ENCODE results near the gene HSPA12A.
A peak's percentile ranks its signal among the peaks of the same experiment; 100 is the strongest.

The HSPA12A gene

DNA sequence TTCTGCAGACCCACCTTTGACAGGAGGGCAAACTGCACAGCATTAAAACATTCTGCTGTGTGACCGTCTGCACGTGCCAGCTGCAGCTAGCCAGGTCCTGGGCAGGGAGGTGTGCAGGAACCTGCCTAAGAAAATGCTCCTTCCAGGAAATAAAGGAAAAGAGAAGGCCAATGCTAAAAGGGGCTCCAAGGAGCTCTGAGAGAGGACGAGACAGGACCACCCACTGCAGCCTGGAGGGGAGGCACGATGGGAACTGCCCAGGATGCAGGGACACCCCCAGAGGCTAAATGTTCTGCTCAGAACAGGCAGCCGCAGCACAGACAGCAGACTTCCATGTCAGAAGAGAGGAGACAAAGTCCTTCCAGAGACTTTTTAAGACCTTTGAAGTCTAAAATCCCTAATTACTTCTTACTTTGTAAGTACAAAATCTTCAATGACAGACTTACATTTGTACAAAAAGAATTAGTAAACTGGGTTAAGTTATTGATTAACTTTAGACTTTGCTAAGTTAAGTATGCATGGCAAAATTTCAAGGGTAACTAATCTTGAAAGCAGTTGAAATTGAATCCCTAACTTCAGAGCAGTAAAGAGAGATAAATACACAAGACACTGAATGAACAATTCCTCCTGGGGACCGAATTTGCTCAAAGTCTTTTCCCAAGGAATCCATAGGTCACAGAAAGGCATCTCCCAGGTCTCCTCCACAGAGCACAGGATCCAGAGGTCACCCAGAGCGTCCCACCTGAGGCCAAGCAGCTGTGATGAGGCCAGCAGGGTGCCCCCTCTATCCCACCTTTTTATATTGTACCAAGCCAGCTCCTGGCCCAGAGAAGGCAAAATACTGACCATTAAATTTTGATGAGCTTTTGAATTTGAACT lies 21.5 kb downstream of the HSPA12A start:
- H3K27ac ChIP-seq (ENCODE audit: low read length), result no peak overlapping the region; the same call in 1 of the 2 replicates
- TF ChIP-seq EZH2 (optimal IDR thresholded peaks at IDR 0.05; ENCODE audit: low read depth, low read length) (no peak), EZH2phosphoT487 (IDR thresholded peaks at IDR 0.05; ENCODE audit: low read length) (no peak)
- TF ChIP-seq, protein P1, sequence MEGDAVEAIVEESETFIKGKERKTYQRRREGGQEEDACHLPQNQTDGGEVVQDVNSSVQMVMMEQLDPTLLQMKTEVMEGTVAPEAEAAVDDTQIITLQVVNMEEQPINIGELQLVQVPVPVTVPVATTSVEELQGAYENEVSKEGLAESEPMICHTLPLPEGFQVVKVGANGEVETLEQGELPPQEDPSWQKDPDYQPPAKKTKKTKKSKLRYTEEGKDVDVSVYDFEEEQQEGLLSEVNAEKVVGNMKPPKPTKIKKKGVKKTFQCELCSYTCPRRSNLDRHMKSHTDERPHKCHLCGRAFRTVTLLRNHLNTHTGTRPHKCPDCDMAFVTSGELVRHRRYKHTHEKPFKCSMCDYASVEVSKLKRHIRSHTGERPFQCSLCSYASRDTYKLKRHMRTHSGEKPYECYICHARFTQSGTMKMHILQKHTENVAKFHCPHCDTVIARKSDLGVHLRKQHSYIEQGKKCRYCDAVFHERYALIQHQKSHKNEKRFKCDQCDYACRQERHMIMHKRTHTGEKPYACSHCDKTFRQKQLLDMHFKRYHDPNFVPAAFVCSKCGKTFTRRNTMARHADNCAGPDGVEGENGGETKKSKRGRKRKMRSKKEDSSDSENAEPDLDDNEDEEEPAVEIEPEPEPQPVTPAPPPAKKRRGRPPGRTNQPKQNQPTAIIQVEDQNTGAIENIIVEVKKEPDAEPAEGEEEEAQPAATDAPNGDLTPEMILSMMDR (IDR thresholded peaks at IDR 0.05; ENCODE audit: low read length), result no peak
- no peaks in the 10 kb centered on the region for H4K20me1 ChIP-seq (ENCODE audit: insufficient read depth, low read length)

DNA sequence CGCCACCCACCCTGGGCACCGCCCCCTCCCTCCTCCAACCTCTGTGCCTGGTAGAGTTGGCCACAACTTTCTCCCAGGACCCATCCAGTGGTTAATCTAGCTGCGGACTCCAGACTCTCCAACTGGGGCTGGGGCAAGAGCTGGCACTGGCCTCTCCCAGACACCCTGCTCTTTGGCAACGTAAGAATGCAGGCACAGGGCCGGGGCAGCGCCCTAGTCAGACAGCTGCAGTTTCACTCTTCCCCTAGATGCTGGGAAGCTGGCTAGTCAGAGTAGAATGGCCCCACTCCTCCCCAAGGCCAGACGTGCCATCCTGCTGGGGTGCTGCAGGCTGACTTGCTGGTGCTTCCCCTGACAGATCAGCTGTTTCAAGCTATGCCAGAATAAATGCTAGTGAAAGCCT lies 22.1 kb downstream of the HSPA12A start:
- Histone ChIP-seq H3K9me2 (replicated peaks; ENCODE audit: insufficient read depth, low read length) (no peaks in the 10 kb centered on the region), H3K4me1 (ENCODE audit: low read length) (peaks cover 37% of the 10 kb centered on the region), H3K4me2 (ENCODE audit: low read depth, low read length) (peak overlapping the region; percentile 47), H3K27ac (ENCODE audit: low read length) (peak overlapping the region; percentile 5; the same call in 1 of the 2 replicates), H3K36me3 (replicated peaks; ENCODE audit: insufficient read depth, low read length) (no peaks in the 10 kb centered on the region), H4K20me1 (ENCODE audit: insufficient read depth, low read length) (no peaks in the 10 kb centered on the region), H3K79me2 (ENCODE audit: low read length) (no peaks in the 10 kb centered on the region), H3K27me3 (replicated peaks; ENCODE audit: insufficient read depth, low read length) (no peaks in the 10 kb centered on the region), H3F3A (ENCODE audit: insufficient read depth, low read length) (peaks cover 4% of the 10 kb centered on the region), H3K4me3 (ENCODE audit: low read length) (no peak overlapping the region), H2AFZ (ENCODE audit: low read length) (no peak overlapping the region), H3K9me3 (replicated peaks; ENCODE audit: insufficient read depth, low read length) (no peaks in the 10 kb centered on the region), H3K9ac (ENCODE audit: low read length) (no peak overlapping the region)
- TF ChIP-seq, protein P1 (IDR thresholded peaks at IDR 0.05; ENCODE audit: low read length), result no peak
- TF ChIP-seq EZH2 (optimal IDR thresholded peaks at IDR 0.05; ENCODE audit: low read depth, low read length) (no peak), EZH2phosphoT487 (IDR thresholded peaks at IDR 0.05; ENCODE audit: low read length) (no peak)
- peak; percentile 90 for DNase-seq

More for the DNA sequence above, 21.5 kb downstream of the HSPA12A start:
- Histone ChIP-seq H3K9me2 (replicated peaks; ENCODE audit: insufficient read depth, low read length) (no peaks in the 10 kb centered on the region), H3K36me3 (replicated peaks; ENCODE audit: insufficient read depth, low read length) (no peaks in the 10 kb centered on the region), H3K9ac (ENCODE audit: low read length) (no peak overlapping the region), H3K27me3 (replicated peaks; ENCODE audit: insufficient read depth, low read length) (no peaks in the 10 kb centered on the region), H3K4me3 (ENCODE audit: low read length) (no peak overlapping the region), H2AFZ (ENCODE audit: low read length) (no peak overlapping the region), H3K79me2 (ENCODE audit: low read length) (no peaks in the 10 kb centered on the region), H3K9me3 (replicated peaks; ENCODE audit: insufficient read depth, low read length) (no peaks in the 10 kb centered on the region), H3F3A (ENCODE audit: insufficient read depth, low read length) (peaks cover 4% of the 10 kb centered on the region), H3K4me2 (ENCODE audit: low read depth, low read length) (peak overlapping the region; percentile 47; the same call in 1 of the 2 replicates), H3K4me1 (ENCODE audit: low read length) (peaks cover 37% of the 10 kb centered on the region)
- DNase-seq, result no peak

DNA sequence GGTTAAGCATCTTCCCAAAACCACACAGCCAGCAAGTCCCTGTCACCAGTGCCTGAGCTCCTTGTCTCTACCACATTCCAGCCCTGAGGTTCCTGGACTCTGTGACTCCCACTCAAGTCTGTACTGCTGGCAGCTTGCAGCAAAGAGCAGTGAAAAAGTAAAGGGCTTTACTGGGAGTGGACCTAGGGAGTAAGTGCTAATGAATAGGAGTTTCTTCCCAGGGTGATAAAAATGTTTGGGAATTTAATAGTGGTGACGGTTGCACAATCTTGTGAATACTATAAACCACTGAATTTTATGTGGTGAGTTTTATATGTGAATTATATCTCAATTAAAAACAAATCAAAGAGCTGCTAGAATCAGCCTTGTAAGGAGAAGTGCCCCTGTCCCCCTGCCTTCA lies 22.6 kb downstream of the HSPA12A start:
- TF ChIP-seq EZH2 (optimal IDR thresholded peaks at IDR 0.05; ENCODE audit: low read depth, low read length), result no peak
- TF ChIP-seq EZH2phosphoT487 (IDR thresholded peaks at IDR 0.05; ENCODE audit: low read length), result no peak
- TF ChIP-seq, protein P1 (IDR thresholded peaks at IDR 0.05; ENCODE audit: low read length), result no peak
- Histone ChIP-seq H3K4me2 (ENCODE audit: low read depth, low read length) (peak overlapping the region; percentile 47), H2AFZ (ENCODE audit: low read length) (no peak overlapping the region), H3K4me1 (ENCODE audit: low read length) (peaks cover 36% of the 10 kb centered on the region), H3K4me3 (ENCODE audit: low read length) (no peak overlapping the region), H4K20me1 (ENCODE audit: insufficient read depth, low read length) (no peaks in the 10 kb centered on the region), H3F3A (ENCODE audit: insufficient read depth, low read length) (peaks cover 4% of the 10 kb centered on the region), H3K36me3 (replicated peaks; ENCODE audit: insufficient read depth, low read length) (no peaks in the 10 kb centered on the region), H3K27me3 (replicated peaks; ENCODE audit: insufficient read depth, low read length) (no peaks in the 10 kb centered on the region), H3K27ac (ENCODE audit: low read length) (no peak overlapping the region), H3K79me2 (ENCODE audit: low read length) (no peaks in the 10 kb centered on the region), H3K9ac (ENCODE audit: low read length) (no peak overlapping the region), H3K9me3 (replicated peaks; ENCODE audit: insufficient read depth, low read length) (no peaks in the 10 kb centered on the region), H3K9me2 (replicated peaks; ENCODE audit: insufficient read depth, low read length) (no peaks in the 10 kb centered on the region)
- DNase-seq, result no peak

All from MM.1S (cell line).